Measurements from ENCODE around the gene DIP2B.

DNA sequence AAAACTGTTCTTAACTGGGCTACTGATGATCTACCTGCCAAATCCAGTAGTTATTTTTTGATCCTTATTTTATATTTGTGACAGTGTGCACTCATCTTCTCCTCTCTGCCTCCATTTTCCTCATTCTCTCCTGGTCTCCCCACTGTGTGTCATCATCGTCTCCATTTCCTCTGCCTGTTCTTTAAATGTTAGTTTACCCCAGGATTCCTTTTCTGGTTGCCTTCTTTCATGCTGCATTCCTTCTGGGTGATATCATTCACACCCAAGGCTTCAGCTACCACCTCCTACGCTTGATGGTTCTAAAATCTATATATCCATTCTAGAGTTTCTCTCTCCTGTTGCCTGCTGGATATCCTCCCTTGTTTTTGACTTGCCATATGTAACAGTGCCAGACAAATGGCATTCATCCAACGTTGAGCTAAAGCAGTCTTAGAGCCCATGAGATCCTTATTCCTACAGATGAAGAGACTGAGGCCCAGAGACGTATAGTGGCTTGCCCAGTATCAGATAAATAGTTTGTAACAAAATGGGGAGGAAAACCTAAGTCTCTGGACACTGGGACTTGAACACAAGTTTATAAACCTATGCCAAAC, 109.5 kb downstream of the DIP2B start:
- TF ChIP-seq EZH2 (IDR thresholded peaks at IDR 0.05; ENCODE audit: insufficient read depth, poor library complexity, severe bottlenecking) (no peak), EZH2phosphoT487 (IDR thresholded peaks at IDR 0.05; ENCODE audit: insufficient read depth, low read depth) (no peak)

Measured in GM23248 (cell line).